Esophagus (tissue), 2 donors: ENCODE data around the gene PLAAT4. TPM values are rescaled to one million over a fixed set of nuclear protein-coding genes. Genes with fewer than 3 reads are reported as not detected.

Experiments used
- H3K27ac ChIP-seq, 2 donors: one replicate each; pipeline ENCODE4 v1.5.1; 2013; ENCODE audit warnings: low read depth in 2 of 2, mild to moderate bottlenecking in 2 of 2, inconsistent platforms in 1 of 2, low read length in 1 of 2, moderate library complexity in 1 of 2
- H3K27me3 ChIP-seq, 2 donors: one replicate each; pipeline ENCODE4 v1.6.1; 2013; ENCODE audit warnings: low read length in 2 of 2, control low read depth in 1 of 2, mild to moderate bottlenecking in 1 of 2; ENCODE audit not compliant: insufficient read depth in 2 of 2, control insufficient read depth in 1 of 2
- H3K36me3 ChIP-seq, 2 donors: one replicate each; pipeline ENCODE4 v1.6.1; 2013; ENCODE audit warnings: low read length in 1 of 2; ENCODE audit not compliant: control insufficient read depth in 2 of 2, insufficient read depth in 2 of 2
- H3K4me1 ChIP-seq, 2 donors: one replicate each; pipeline ENCODE4 v1.6.1; 2013; ENCODE audit warnings: low read length in 1 of 2; ENCODE audit not compliant: control insufficient read depth in 2 of 2, insufficient read depth in 2 of 2
- H3K4me3 ChIP-seq, 2 donors: one replicate each; pipeline ENCODE4 v1.5.1; 2013; ENCODE audit warnings: low read length in 2 of 2, mild to moderate bottlenecking in 2 of 2, low read depth in 1 of 2, moderate library complexity in 1 of 2
- H3K9me3 ChIP-seq, 2 donors: one replicate each; pipeline ENCODE4 v1.6.1; 2013; ENCODE audit warnings: mild to moderate bottlenecking in 2 of 2, low read depth in 1 of 2, low read length in 1 of 2, moderate library complexity in 1 of 2; ENCODE audit not compliant: control insufficient read depth in 2 of 2, insufficient read depth in 1 of 2
- WGBS, 2 donors: extraction: QIAGEN DNeasy Blood & Tissue Kit; methylation state at CpG; one replicate each; pipeline ENCODE4 v1.1.7; 2013; 5-methylcytosine and 5-hydroxymethylcytosine counted together
- polyA plus RNA-seq, 2 donors: library from polyadenylated mRNA; stranded (reverse); fragments of 200-250 nt; gene quantifications; one replicate each; pipeline ENCODE4 v1.2.3, GENCODE V29; 2013
- donor health status: healthy with polysubstance abuse.
- donor health status: Bipolar disorder and iron deficiency.

PLAAT4 gene
- polyA plus RNA-seq, 2 donors: 12.0 to 12.9 TPM

DNA sequence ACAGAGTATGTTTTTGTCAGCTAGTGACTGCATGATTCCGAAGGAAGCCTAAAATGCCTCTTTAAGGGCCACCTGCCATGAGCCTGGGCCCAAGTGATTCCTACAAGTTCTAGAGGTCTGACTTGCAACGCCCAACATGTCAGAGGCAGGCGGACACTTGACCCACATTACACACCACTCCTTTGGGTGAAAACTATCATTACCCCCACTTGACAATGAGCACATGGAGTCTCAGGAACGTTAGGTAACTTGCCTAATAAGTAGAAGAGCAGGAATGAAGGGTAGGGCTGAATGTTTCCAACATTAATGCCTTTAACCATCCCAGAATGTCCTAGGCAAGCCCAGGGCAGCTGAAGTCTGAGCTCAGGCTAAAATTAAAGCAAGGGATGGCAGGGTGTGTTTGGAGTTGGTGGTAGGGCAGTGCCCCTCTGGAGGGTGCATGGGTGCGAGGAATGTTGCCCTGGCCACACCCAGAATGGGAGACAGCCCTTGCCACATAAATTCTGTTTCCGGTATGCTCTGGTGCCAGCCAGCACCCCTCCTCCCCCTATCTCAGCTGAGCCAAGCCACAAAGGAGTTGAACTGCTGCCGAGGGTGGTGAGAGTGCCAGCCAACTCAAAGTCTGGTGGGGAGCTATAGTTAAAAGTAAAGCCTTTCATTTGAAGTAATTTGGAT is 24.0 kb downstream of the PLAAT4 start:
- no peak overlapping the region for H3K4me3 ChIP-seq
- H3K27ac ChIP-seq: peak overlapping the region; percentile 19 to 22
- no peaks in the 10 kb centered on the region for H3K36me3 ChIP-seq
- no peaks in the 10 kb centered on the region for H3K9me3 ChIP-seq
- H3K27me3 ChIP-seq: no peaks in the 10 kb centered on the region
- H3K4me1 ChIP-seq: peaks cover 2 to 16% of the 10 kb centered on the region in 2 donors
- 45 to 58% methylated on average over 7 of the region's 7 CpGs for WGBS, 2 donors

GRCh38 chr11:63563201-63564055 is 26.8 kb downstream of the PLAAT4 start, which contains the start of gene PLAAT2:
Gene PLAAT2, minus strand, starts transcription at chr11:63563379. Its CDS starts 55 bp downstream, at chr11:63563324.
- Histone ChIP-seq H3K4me1 (peaks cover 2 to 21% of the 10 kb centered on the region in 2 donors), H3K27ac (peak within 1 kb of the TSS in 1 of 2 donors; percentile 8), H3K4me3 (no peak within 1 kb of the TSS), H3K9me3 (no peaks in the 10 kb centered on the region), H3K36me3 (no peaks in the 10 kb centered on the region), H3K27me3 (no peaks in the 10 kb centered on the region)
- WGBS, 2 donors: 79 to 95% methylated on average over 13 of the region's 13 CpGs

GRCh38 chr11:63564056-63564774 is 27.6 kb downstream of the PLAAT4 start:
- peak overlapping the region; percentile 84 to 90 for H3K27ac ChIP-seq
- no peak overlapping the region for H3K4me3 ChIP-seq
- no peaks in the 10 kb centered on the region for H3K36me3 ChIP-seq
- no peaks in the 10 kb centered on the region for H3K9me3 ChIP-seq
- no peaks in the 10 kb centered on the region for H3K27me3 ChIP-seq
- 73 to 78% methylated on average over 7 of the region's 7 CpGs for WGBS, 2 donors
- peaks cover 0 to 20% of the 10 kb centered on the region in 2 donors for H3K4me1 ChIP-seq

GRCh38 chr11:63564784-63565350 is 28.3 kb downstream of the PLAAT4 start:
- 47 to 51% methylated on average over 4 of the region's 4 CpGs for WGBS, 2 donors
- Histone ChIP-seq H3K36me3 (no peaks in the 10 kb centered on the region), H3K27me3 (no peaks in the 10 kb centered on the region), H3K27ac (peak overlapping the region; percentile 84 to 90), H3K4me1 (peaks cover 0 to 20% of the 10 kb centered on the region in 2 donors), H3K4me3 (no peak overlapping the region), H3K9me3 (no peaks in the 10 kb centered on the region)

GRCh38 chr11:63567044-63567840 is 30.6 kb downstream of the PLAAT4 start:
- H3K36me3 ChIP-seq: no peaks in the 10 kb centered on the region
- H3K4me1 ChIP-seq: peaks cover 0 to 12% of the 10 kb centered on the region in 2 donors
- no peaks in the 10 kb centered on the region for H3K9me3 ChIP-seq
- peak overlapping the region; percentile 72 to 87 for H3K27ac ChIP-seq
- no peaks in the 10 kb centered on the region for H3K27me3 ChIP-seq
- no peak overlapping the region for H3K4me3 ChIP-seq
- 23 to 24% methylated on average over 5 of the region's 5 CpGs for WGBS, 2 donors

DNA sequence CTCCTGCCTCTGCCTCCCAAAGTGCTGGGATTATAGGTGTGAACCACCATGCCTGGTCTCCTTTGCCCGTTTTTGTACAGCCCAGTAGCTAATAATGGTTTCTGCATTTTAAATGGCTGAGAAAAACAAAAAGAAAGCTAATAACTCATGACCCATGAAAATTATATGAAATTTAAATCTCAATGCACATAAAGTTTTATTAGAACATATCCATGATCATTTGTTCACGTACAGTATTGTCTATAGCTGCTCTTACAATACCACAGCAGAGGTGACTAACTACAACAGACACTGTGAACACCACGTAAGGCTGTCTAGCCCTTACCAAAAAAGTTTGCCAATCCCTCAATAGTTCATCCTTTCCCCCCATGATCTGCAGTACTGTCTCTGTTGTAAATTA is 33.0 kb downstream of the PLAAT4 start:
- H3K36me3 ChIP-seq: no peaks in the 10 kb centered on the region
- no peaks in the 10 kb centered on the region for H3K27me3 ChIP-seq
- no peak overlapping the region for H3K27ac ChIP-seq
- H3K4me1 ChIP-seq: peaks cover 0 to 16% of the 10 kb centered on the region in 2 donors
- no peak overlapping the region for H3K4me3 ChIP-seq
- WGBS, 2 donors: 90 to 93% methylated on average over 3 of the region's 3 CpGs
- no peaks in the 10 kb centered on the region for H3K9me3 ChIP-seq

- no peaks in the 10 kb centered on the region for H3K9me3 ChIP-seq
- H3K4me1 ChIP-seq: peaks cover 3 to 11% of the 10 kb centered on the region in 2 donors
- no peaks in the 10 kb centered on the region for H3K27me3 ChIP-seq
- H3K4me3 ChIP-seq: no peak overlapping the region
- WGBS, 2 donors: 46 to 64% methylated on average over 3 of the region's 3 CpGs
- no peak overlapping the region for H3K27ac ChIP-seq
- no peaks in the 10 kb centered on the region for H3K36me3 ChIP-seq
Observed at GRCh38 chr11:63572026-63572688, 35.5 kb downstream of the PLAAT4 start.

GRCh38 chr11:63573881-63574855 is 37.6 kb downstream of the PLAAT4 start:
- H3K4me1 ChIP-seq: peaks cover 3 to 11% of the 10 kb centered on the region in 2 donors
- 36 to 44% methylated on average over 15 of the region's 15 CpGs for WGBS, 2 donors
- H3K27me3 ChIP-seq: no peaks in the 10 kb centered on the region
- no peaks in the 10 kb centered on the region for H3K9me3 ChIP-seq
- no peaks in the 10 kb centered on the region for H3K36me3 ChIP-seq
- H3K4me3 ChIP-seq: peak overlapping the region; percentile 4 to 46
- H3K27ac ChIP-seq: peak overlapping the region; percentile 45 to 87
